Posterior vena cava (tissue), 2 donors: Measurements from ENCODE around the gene B3GALT2. TPM values are rescaled to one million over a fixed set of nuclear protein-coding genes. Genes with fewer than 3 reads are reported as not detected.
"Not testable (repeated sequence)": the region's sequence is repeated elsewhere in the genome, so short reads cannot be mapped to it uniquely, and the experiment has no call there.

Experiments used
- DNase-seq: peaks from one replicate; pipeline ENCODE4 v3.0.0-alpha.2; 2020; ENCODE audit warnings: low spot score
- intact Hi-C, 2 donors: fragments of 100-400 bp; cut with DNase I; formaldehyde crosslinking; loops; one replicate each; pipeline versions ENCODE4 v1.14.1 to v1.14.2; 2022 to 2023
- long read RNA-seq, 2 donors: library from polyadenylated mRNA; unstranded; transcript quantifications; one replicate each; pipeline ENCODE4 v2.0.0, GENCODE V29; 2020 to 2021
- total RNA-seq, 2 donors: library from RNA; stranded (reverse); fragmentation: NEBNext Ultra II Directional; extraction: Animal tissue kit (Norgen Biotek cat#: 25700); gene quantifications; one replicate each; pipeline ENCODE4 v1.2.1, GENCODE V29; 2021
- donor health status: DM: yes; HTN: yes; CAD: no.
- donor health status: DM: yes; HTN: yes; CAD: no.

B3GALT2 gene
- total RNA-seq = under 1 TPM; 0.76 to 0.88 TPM
- long read RNA-seq, donor 1, partial matches to known transcripts = 0 of 2 reads
- long read RNA-seq, donor 1, other reads (novel, unspliced or antisense) = 2 of 2 reads
- long read RNA-seq, donor 2 = 0 reads

DNA sequence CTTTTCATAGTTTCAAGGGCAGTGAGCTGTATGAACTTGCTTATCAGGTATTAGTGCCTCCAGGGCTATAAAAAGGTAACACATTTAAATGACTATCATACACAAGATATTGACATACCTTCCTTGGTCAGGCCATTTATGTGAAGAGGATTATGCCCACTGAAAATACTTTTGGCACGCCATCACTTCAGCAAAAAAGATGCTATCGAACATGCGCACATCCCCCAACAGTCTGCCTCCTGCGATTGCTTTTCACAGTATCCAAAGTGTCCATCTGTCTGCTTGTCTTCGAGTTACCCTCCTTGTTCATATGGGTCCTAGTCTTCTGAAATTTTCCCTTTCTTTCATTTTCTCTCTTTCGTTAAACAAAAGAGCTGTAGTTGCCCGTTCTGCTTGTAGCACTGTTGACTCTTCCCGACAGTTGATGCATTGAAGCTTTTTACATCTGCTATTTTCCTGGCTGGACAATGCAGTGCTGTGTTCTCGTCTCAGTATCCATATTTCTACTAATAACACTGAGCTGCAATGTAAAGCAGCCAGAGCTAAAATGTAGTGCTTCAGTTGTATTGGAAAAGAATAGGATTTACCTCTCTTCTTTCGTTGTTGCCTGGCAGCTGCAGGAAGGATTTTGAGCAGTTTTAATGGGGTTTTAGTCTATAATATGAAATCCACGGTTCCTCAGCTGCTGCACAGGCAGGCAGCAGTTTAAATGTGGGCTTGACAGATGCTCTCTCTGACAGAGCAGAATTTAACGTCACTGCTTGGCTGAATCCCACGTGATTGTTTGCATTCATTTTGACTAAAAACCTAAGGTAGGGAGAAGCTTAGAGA lies at the start of gene B3GALT2:
Gene B3GALT2, minus strand, starts transcription at position 713 of the 831 bp plus-strand sequence. CDS start 5,051 bp downstream, outside the sequence.
- intact Hi-C loops = no loop called here

GRCh38 chr1:193234530-193234929 lies 48.1 kb upstream of the B3GALT2 start:
- intact Hi-C loops = no loop called here
- no peak for DNase-seq

More for the DNA sequence above, at the start of gene B3GALT2:
- no peak for DNase-seq

DNA sequence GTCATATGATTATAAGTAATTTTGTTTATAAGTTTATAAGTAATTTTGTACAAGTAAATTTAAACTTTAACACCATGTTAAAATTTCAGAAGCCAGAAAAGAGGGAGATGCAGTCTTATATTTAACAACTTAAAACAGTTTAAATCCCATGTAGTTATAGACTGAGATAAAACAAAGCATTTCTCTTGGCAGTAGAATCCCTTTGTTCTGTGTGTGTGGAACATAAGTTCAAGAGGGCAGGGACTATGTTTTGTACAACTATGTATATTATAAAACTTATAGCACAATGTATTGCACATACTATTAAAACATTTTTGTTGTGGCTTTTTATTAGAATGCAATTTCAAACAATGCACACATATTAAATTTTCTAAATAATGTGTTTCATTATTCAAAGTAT lies 44.7 kb upstream of the B3GALT2 start:
- intact Hi-C loops, DNase-seq: not testable (repeated sequence)

- intact Hi-C loops = no loop called here
- no peak for DNase-seq
Measured at GRCh38 chr1:193229136-193229535, 42.7 kb upstream of the B3GALT2 start.

GRCh38 chr1:193222056-193222615 lies 35.7 kb upstream of the B3GALT2 start:
- intact Hi-C loops = no loop called here
- DNase-seq = no peak

DNA sequence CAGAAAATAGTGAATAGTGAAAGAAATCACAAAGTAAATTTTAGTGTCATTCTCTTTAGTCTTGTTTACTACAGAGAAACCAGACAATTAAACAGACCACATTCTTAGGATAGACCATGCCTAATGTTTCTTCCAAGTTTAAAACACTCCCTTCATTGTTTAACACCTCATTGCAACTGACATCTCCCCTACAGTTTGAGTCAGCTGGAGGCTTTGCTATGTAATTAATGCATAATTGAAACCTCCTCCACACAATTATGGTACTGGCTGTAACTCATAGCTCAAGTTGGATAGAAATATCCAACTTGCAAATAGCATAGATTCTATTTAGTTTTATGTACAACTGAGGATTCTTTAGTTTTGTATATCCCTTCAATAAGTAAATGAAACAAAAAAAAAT lies 35.2 kb upstream of the B3GALT2 start:
- intact Hi-C loops = no loop called here
- no peak for DNase-seq

- intact Hi-C loops = no loop called here
- no peak for DNase-seq
Measured at GRCh38 chr1:193219391-193219790, 33.0 kb upstream of the B3GALT2 start.

- DNase-seq = no peak
- intact Hi-C loops = no loop called here
Measured at GRCh38 chr1:193216920-193217319, 30.5 kb upstream of the B3GALT2 start.

DNA sequence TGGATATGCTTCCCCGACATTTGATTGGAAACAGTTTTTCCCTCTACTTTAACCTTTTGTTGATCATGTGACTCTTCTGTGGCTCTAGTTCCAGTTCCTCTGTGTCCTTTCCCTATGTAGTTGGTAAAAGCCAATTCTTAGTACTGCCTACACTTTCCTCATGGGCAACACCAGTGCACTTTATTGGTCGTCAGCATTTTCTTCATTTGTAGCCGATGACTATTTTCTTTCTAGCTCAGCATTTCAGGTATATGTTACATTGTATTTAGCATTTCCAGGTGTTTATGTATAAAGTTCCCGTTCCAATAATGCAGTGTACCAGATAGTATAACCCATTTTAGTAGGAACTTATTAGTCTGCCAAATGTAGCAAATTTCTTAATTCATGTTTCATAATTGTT lies 27.6 kb upstream of the B3GALT2 start:
- no peak for DNase-seq
- intact Hi-C loops = no loop called here

GRCh38 chr1:193212637-193213036 lies 26.2 kb upstream of the B3GALT2 start:
- DNase-seq = no peak
- intact Hi-C loops = no loop called here

DNA sequence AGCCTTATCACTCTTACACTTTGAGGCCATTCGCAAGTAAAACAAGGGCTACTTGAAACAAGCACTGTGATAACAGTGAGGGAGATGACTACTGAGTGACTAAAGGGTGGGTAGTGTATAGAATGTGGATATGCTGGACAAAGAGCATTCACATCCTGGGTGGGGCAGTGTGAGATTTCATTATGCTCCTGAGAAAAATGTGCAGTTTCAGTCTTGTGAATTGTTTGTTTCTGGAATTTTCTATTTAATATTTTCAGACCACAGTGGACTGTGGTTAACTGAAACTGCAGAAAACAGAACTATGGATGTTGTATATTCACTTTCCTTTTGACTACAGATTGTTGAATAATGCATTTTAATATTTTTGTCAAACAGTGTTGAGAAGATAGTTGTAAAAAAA lies 25.1 kb upstream of the B3GALT2 start:
- intact Hi-C loops = no loop called here
- no peak for DNase-seq

DNA sequence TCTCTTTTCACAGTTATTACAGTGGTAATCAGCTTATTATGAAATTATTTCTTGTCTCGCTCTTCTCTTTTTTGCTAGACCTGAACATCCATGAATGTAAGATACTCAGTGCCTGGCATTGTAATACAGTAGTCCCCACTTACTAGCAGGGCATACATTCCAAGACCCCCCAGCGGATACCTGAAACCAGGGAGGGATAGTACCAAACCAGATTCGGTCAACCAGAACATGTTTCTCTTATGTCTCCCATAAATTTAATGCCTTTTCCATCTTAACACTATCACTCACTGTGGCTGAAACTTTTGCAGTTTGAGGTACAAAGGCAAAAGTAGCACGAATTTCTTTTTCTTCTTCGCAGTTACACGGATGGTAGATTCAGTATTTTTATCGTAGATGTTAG lies 24.6 kb upstream of the B3GALT2 start:
- intact Hi-C loops = no loop called here
- no peak for DNase-seq

GRCh38 chr1:193201021-193201420 lies 14.6 kb upstream of the B3GALT2 start:
- intact Hi-C loops = no loop called here
- DNase-seq = no peak

DNA sequence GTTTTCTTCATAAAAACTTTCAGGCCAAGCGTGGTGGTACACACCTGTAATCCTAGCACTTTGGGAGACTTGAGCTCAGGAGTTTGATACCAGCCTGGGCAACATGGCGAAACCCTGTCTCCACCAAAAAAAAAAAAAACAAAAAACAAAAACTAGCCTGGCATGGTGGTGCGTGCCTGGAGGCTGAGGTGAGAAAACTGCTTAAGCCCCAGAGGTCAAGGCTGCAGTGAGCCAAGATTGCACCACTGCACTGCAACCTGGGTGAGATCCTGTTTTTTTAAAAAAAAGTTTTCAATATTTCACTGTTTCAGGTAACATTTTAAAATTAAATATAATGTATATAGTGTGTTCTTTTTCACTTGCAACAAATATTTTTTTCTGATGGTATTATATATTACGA lies 13.5 kb upstream of the B3GALT2 start:
- intact Hi-C loops = no loop called here
- no peak for DNase-seq

DNA sequence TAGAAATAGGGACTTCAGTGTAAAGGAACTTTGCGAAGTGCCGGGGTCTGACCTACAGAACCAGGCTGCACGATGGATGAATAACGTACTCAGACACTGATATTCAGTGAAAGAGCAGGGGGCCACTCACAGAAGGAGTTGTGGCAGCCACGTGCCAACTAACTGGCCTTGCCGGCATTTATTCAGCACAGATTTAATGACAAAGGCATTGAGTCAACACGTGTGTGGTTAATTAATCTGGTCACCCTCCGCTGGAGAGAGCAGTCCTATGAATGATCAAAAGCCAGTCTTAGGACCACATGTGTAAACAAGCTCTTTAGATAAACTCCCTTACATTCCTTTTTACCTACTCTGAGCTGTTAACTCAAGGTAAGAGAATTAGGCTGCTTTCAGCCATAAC lies 6.2 kb upstream of the B3GALT2 start:
- intact Hi-C loops = no loop called here
- no peak for DNase-seq

- intact Hi-C loops = no loop called here
Measured at GRCh38 chr1:193190096-193190744, 3.8 kb upstream of the B3GALT2 start.

DNA sequence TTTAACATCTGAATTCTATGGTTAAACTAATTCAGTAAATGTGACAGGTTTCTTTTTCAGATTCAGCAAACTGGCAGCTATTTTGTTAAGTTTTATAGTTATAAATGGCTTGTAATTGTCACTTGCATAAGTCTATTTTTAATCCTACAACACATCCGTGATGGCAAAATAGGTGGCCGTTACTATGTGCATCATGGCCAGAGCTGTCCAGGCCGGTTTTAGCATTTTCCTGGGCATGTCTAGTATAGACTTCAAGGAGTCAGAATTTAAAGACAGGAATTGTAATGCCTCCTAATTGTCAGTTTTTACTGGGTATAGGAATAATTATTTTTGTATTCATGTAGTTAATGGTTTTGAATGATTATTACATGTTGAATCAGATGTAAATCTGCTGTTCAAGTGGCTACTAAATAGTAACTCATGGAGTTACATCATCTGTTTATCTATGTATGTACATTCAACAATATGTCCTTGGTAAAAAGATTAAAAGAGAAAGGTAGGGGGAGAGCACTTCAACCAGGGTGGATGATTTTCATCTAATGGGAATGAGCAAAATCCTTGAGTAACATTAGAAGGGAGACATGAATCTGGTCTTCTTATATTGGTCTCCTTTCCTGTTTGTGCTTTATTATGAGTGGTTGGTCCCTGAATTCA lies 3.2 kb upstream of the B3GALT2 start:
- DNase-seq = no peak
- intact Hi-C loops = no loop called here

More at GRCh38 chr1:193190096-193190744, 3.8 kb upstream of the B3GALT2 start:
- DNase-seq = no peak

- DNase-seq, intact Hi-C loops: not testable (repeated sequence)
Measured at GRCh38 chr1:193188915-193189314, 2.5 kb upstream of the B3GALT2 start.

GRCh38 chr1:193187114-193187513 lies 701 bp upstream of the B3GALT2 start:
- no peak for DNase-seq
- intact Hi-C loops = no loop called here

- no peak for DNase-seq
- intact Hi-C loops = no loop called here
Measured at GRCh38 chr1:193185211-193185610, 1.2 kb downstream of the B3GALT2 start.
